Heart right ventricle (tissue), 16 donors: Measurements from ENCODE around the gene TSC22D4. TPM values are rescaled to one million over a fixed set of nuclear protein-coding genes. Genes with fewer than 3 reads are reported as not detected.

Experiments used
- ATAC-seq, 8 donors: fragments of 200-7000 bp; cut with Tn5 transposase; one replicate each; pipeline ENCODE4 v1.9.1; 2020; ENCODE audit warnings: mild to moderate bottlenecking in 8 of 8, moderate library complexity in 8 of 8, moderate number of reproducible peaks in 1 of 8
- DNase-seq, 2 donors: peaks; one replicate each; pipeline ENCODE4 v3.0.0-alpha.2; 2020
- H3K27ac ChIP-seq, 10 donors: fragments of 200-600 bp; sonication (generic) in 2 of 10; one replicate each; pipeline versions ENCODE4 v1.5.0 to v1.8.0; 2020 to 2022; ENCODE audit warnings: mild to moderate bottlenecking in 3 of 10
- H3K27me3 ChIP-seq, 7 donors: fragments of 200-600 bp; one replicate each; pipeline ENCODE4 v1.8.0; 2021 to 2022; ENCODE audit warnings: mild to moderate bottlenecking in 2 of 7
- H3K36me3 ChIP-seq, 9 donors: fragments of 200-600 bp; sonication (generic) in 1 of 9; one replicate each; pipeline versions ENCODE4 v1.5.0 to v1.8.0; 2020 to 2022; ENCODE audit warnings: mild to moderate bottlenecking in 2 of 9
- H3K4me1 ChIP-seq, 9 donors: fragments of 200-600 bp; sonication (generic) in 1 of 9; one replicate each; pipeline versions ENCODE4 v1.5.0 to v1.8.0; 2020 to 2022; ENCODE audit warnings: mild to moderate bottlenecking in 4 of 9
- H3K4me3 ChIP-seq, 10 donors: fragments of 200-600 bp; sonication (generic) in 2 of 10; one replicate each; pipeline versions ENCODE4 v1.5.0 to v1.8.0; 2020 to 2022; ENCODE audit warnings: mild to moderate bottlenecking in 7 of 10, moderate library complexity in 2 of 10
- H3K9me3 ChIP-seq, 11 donors: fragments of 200-600 bp in 10 of 11; sonication (generic) in 2 of 11; one replicate each; pipeline versions ENCODE4 v1.5.0 to v1.8.0; 2013 to 2022; ENCODE audit warnings: mild to moderate bottlenecking in 2 of 11, control low read depth in 1 of 11, moderate library complexity in 1 of 11
- CTCF ChIP-seq, 9 donors: fragments of 200-600 bp; sonication (generic) in 2 of 9; IDR thresholded peaks; one replicate each; pipeline versions ENCODE4 v1.5.0 to v1.8.0; 2021 to 2022; ENCODE audit warnings: antibody characterized with exemption in 9 of 9, mild to moderate bottlenecking in 5 of 9, moderate library complexity in 1 of 9
- WGBS, 2 donors: extraction: QIAGEN DNeasy Blood & Tissue Kit; methylation state at CpG; one replicate each; pipeline ENCODE4 v1.1.7; 2013; ENCODE audit warnings: inconsistent platforms in 1 of 2; 5-methylcytosine and 5-hydroxymethylcytosine counted together
- intact Hi-C, 10 donors: fragments of 100-400 bp; cut with DNase I; formaldehyde crosslinking; loops; one replicate each; pipeline versions ENCODE4 v1.11.1 to v1.14.2; 2022
- polyA plus RNA-seq, 2 donors: library from polyadenylated mRNA; stranded (reverse); fragments of 200-250 nt; gene quantifications; one replicate each; pipeline ENCODE4 v1.2.3, GENCODE V29; 2013
- total RNA-seq, 10 donors: library from RNA; stranded (reverse); fragmentation: NEBNext Ultra II Directional in 3 of 10; extraction: Animal tissue kit (Norgen Biotek cat#: 25700) in 3 of 10; gene quantifications; one replicate each; pipeline versions ENCODE4 v1.2.1 to v1.2.4, GENCODE V29; 2021 to 2023
- donor health status: Arrhythmogenic right ventricular cardiomyopathy.
- donor health status: ischemic (EF 13 %, LVEDD 7.1; RV severe dilation, severe dysfunction).
- donor health status: healthy with polysubstance abuse.
- donor health status: DM: no; HTN: yes; CAD: no.
- donor health status: DM: no; HTN: no; CAD: no.
- donor health status: ischemic (EF 25% LVEDD 6.9; RV normal size, moderate dysfunction).
- donor health status: ischemic (EF 25% LVEDD 5.7; RV mildly dilated, moderate dysfunction).
- donor health status: healthy.
- donor health status: DM: yes; HTN: yes; CAD: no.
- donor health status: Ischemic cardiomyopathy.
- donor health status: ischemic (EF 35%, LVEDD 5.7; RV mildly dilated, moderate dysfunction).
- donor health status: nonischemic (EF 11% LVEDD 7.7; RV severe dilation, severe dysfunction).
- donor health status: DM: yes; HTN: yes; CAD: no.
- donor health status: PGD.
- donor health status: ischemic (EF 29% LVEDD 5.4; RV normal size, mild dysfunction).
- donor health status: nonischemic (EF 23%, LVEDD 6.1; RV moderate dilation, normal function).

The TSC22D4 gene
- total and polyA plus RNA-seq, 12 donors, result 36.0 to 72.3 (median 47.7) TPM

DNA sequence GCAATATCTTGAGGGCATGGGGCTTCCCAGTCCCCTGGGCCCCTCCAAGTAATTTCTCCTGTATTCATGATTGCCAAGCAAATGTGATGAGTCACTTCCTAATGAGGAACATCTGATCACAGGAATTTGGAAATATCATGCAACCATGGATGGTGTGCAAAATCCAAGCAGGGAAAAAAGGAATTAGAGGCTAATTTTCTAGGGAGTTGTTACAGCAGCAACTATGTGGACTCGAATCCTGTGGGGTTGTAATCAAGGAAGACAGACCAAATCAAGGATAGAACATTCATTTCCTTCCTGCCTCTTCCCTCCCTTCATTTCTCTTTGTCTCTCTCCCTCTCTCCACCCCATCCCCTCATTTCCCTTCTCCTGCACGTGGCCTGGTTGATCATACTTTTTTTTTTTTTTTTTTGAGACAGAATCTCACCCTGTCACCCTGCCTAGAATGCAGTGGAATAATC, 36.1 kb upstream of the TSC22D4 start:
- no peaks in the 10 kb centered on the region for H3K27me3 ChIP-seq
- peak in 5 of 8 donors; percentile 28 to 58 (median 33) for ATAC-seq
- no peak for TF ChIP-seq CTCF (IDR thresholded peaks at IDR 0.05)
- H3K27ac ChIP-seq, result no peak overlapping the region
- WGBS, 2 donors, result 31 to 46% methylated on average over 2 of the region's 2 CpGs
- H3K9me3 ChIP-seq, result no peaks in the 10 kb centered on the region
- intact Hi-C loops, result no loop called here
- no peak for DNase-seq
- no peak overlapping the region for H3K4me3 ChIP-seq
- H3K4me1 ChIP-seq, result peaks cover 0 to 22% (median 0%) of the 10 kb centered on the region in 9 donors
- no peaks in the 10 kb centered on the region for H3K36me3 ChIP-seq

DNA sequence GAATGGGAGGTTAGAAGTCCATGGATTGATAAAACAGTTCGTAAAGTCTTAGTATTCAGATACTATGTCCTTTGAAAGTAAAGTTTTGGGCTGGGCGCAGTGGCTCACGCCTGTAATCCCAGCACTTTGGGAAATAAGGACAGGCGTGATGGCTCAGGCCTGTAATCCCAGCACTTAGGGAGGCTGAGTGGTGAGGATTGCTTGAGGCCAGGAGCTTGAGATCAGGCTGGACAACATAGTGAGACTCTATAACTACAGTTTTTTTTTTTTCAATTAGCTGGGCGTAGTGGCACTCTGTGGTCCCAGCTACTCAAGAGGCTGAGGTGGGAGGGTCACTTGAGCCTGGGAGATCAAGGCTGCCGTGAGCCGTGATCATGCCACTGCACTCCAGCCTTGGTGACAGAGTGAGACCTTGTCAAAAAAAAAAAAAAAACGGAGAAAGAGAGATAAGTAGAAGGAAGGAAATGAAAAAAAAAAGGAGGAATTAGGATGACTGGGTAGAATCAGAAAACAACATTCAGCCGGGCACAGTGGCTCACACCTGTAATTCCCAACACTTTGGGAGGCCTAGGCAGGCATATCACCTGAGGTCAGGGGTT, 34.3 kb upstream of the TSC22D4 start:
- intact Hi-C loops, result no loop called here

GRCh38 chr7:100510437-100511239, 31.6 kb upstream of the TSC22D4 start:
- DNase-seq (no peak), ATAC-seq (no peak)
- H3K36me3 ChIP-seq, result no peaks in the 10 kb centered on the region
- peaks cover 0 to 9% (median 0%) of the 10 kb centered on the region in 9 donors for H3K4me1 ChIP-seq
- no peak overlapping the region for H3K27ac ChIP-seq
- peaks cover 0 to 14% (median 0%) of the 10 kb centered on the region in 7 donors for H3K27me3 ChIP-seq
- intact Hi-C loops, result no loop called here
- 92% methylated on average over 9 of the region's 9 CpGs for WGBS, 2 donors
- TF ChIP-seq CTCF (IDR thresholded peaks at IDR 0.05), result no peak
- H3K4me3 ChIP-seq, result no peak overlapping the region
- no peaks in the 10 kb centered on the region for H3K9me3 ChIP-seq

More for the DNA sequence above, 34.3 kb upstream of the TSC22D4 start:
- WGBS, 2 donors, result 79 to 85% methylated on average over 9 of the region's 9 CpGs
- peaks cover 0 to 8% (median 0%) of the 10 kb centered on the region in 7 donors for H3K27me3 ChIP-seq
- H3K4me1 ChIP-seq, result peaks cover 0 to 22% (median 0%) of the 10 kb centered on the region in 9 donors
- H3K4me3 ChIP-seq, result no peak overlapping the region
- no peak for TF ChIP-seq CTCF (IDR thresholded peaks at IDR 0.05)
- no peak overlapping the region for H3K27ac ChIP-seq
- H3K9me3 ChIP-seq, result no peaks in the 10 kb centered on the region
- no peaks in the 10 kb centered on the region for H3K36me3 ChIP-seq
- ATAC-seq, result no peak
- no peak for DNase-seq

DNA sequence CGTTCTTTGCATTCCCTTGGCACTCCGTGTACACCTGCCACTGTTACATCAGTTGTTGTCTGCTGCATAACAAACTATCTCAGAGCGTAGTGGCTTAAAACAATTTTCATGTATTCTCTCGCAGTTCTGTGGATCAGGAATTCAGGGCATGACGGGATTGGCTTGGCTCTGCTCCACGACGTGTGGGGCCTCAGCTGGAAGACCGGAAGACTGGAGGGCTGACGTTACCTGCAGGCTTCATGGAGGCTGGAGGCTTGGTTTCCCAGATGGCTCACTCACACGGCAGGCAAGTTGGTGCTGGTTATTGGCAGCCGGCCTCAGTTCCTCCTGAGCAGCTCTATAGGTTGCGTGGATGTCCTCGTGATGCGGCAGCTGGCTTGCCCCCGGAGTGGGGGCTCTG, 30.2 kb upstream of the TSC22D4 start:
- DNase-seq (no peak), ATAC-seq (peak in 1 of 8 donors; percentile 31)
- WGBS, 2 donors, result 56 to 62% methylated on average over 14 to 15 of the region's 15 CpGs
- Histone ChIP-seq H3K9me3 (no peaks in the 10 kb centered on the region), H3K4me3 (no peak overlapping the region), H3K27me3 (peaks cover 0 to 18% (median 0%) of the 10 kb centered on the region in 7 donors), H3K27ac (no peak overlapping the region), H3K36me3 (no peaks in the 10 kb centered on the region), H3K4me1 (no peaks in the 10 kb centered on the region)
- intact Hi-C loops, result no loop called here
- TF ChIP-seq CTCF (IDR thresholded peaks at IDR 0.05), result no peak
